ENCODE data around the gene GFOD1. TPM values are rescaled to one million over a fixed set of nuclear protein-coding genes. Genes with fewer than 3 reads are reported as not detected.
A peak's percentile ranks its signal among the peaks of the same experiment; 100 is the strongest.

Gene GFOD1
- polyA plus RNA-seq, 3 donors = 1.5 to 1.9 (median 1.5) TPM

- no peak for DNase-seq (ENCODE audit: low read depth in 3 of 3, low spot score in 2 of 3)
These were observed 102.4 kb downstream of the GFOD1 start for GRCh38 chr6:13384966-13385365.

- no peak for DNase-seq (ENCODE audit: low read depth in 3 of 3, low spot score in 2 of 3)
These were observed 102.9 kb downstream of the GFOD1 start for GRCh38 chr6:13384506-13384905.

GRCh38 chr6:13383328-13384163, 103.9 kb downstream of the GFOD1 start:
- DNase-seq (ENCODE audit: low read depth in 3 of 3, low spot score in 2 of 3) = peak in 1 of 3 donors; percentile 32

GRCh38 chr6:13380761-13381160, 106.6 kb downstream of the GFOD1 start:
- DNase-seq (ENCODE audit: low read depth in 3 of 3, low spot score in 2 of 3) = no peak

GRCh38 chr6:13378669-13379590, 108.5 kb downstream of the GFOD1 start:
- DNase-seq (ENCODE audit: low read depth in 3 of 3, low spot score in 2 of 3) = no peak

GRCh38 chr6:13377054-13377758, 110.2 kb downstream of the GFOD1 start:
- DNase-seq (ENCODE audit: low read depth in 3 of 3, low spot score in 2 of 3) = no peak

- DNase-seq (ENCODE audit: low read depth in 3 of 3, low spot score in 2 of 3) = no peak
These were observed 112.0 kb downstream of the GFOD1 start for GRCh38 chr6:13375360-13375878.

- DNase-seq (ENCODE audit: low read depth in 3 of 3, low spot score in 2 of 3) = no peak
These were observed 113.5 kb downstream of the GFOD1 start for GRCh38 chr6:13373919-13374318.

GRCh38 chr6:13373488-13373886, 113.9 kb downstream of the GFOD1 start:
- no peak for DNase-seq (ENCODE audit: low read depth in 3 of 3, low spot score in 2 of 3)

GRCh38 chr6:13372688-13373487, 114.5 kb downstream of the GFOD1 start:
- DNase-seq (ENCODE audit: low read depth in 3 of 3, low spot score in 2 of 3) = no peak

GRCh38 chr6:13372076-13372475, 115.3 kb downstream of the GFOD1 start:
- no peak for DNase-seq (ENCODE audit: low read depth in 3 of 3, low spot score in 2 of 3)

- no peak for DNase-seq (ENCODE audit: low read depth in 3 of 3, low spot score in 2 of 3)
These were observed 115.9 kb downstream of the GFOD1 start for GRCh38 chr6:13371421-13372072.

GRCh38 chr6:13370623-13371022, 116.8 kb downstream of the GFOD1 start:
- DNase-seq (ENCODE audit: low read depth in 3 of 3, low spot score in 2 of 3) = no peak

- no peak for DNase-seq (ENCODE audit: low read depth in 3 of 3, low spot score in 2 of 3)
These were observed 117.8 kb downstream of the GFOD1 start for GRCh38 chr6:13369591-13369990.

GRCh38 chr6:13368731-13369115, 118.7 kb downstream of the GFOD1 start:
- no peak for DNase-seq (ENCODE audit: low read depth in 3 of 3, low spot score in 2 of 3)

- no peak for DNase-seq (ENCODE audit: low read depth in 3 of 3, low spot score in 2 of 3)
These were observed 119.2 kb downstream of the GFOD1 start for GRCh38 chr6:13368079-13368730.

GRCh38 chr6:13367396-13367795, 120.0 kb downstream of the GFOD1 start:
- no peak for DNase-seq (ENCODE audit: low read depth in 3 of 3, low spot score in 2 of 3)

GRCh38 chr6:13365320-13365719, 122.1 kb downstream of the GFOD1 start:
- DNase-seq (ENCODE audit: low read depth in 3 of 3, low spot score in 2 of 3) = no peak

- DNase-seq (ENCODE audit: low read depth in 3 of 3, low spot score in 2 of 3) = no peak
These were observed 122.6 kb downstream of the GFOD1 start for GRCh38 chr6:13364842-13365241.
